ENCODE measurements around the gene SARS1.

The SARS1 gene

GRCh38 chr1:109241841-109242345 is 28.2 kb downstream of the SARS1 start:
- TF ChIP-seq CTCF (IDR thresholded peaks at IDR 0.05; ENCODE audit: insufficient read depth, low read length, missing control alignments) = no peak

GRCh38 chr1:109242387-109242786 is 28.7 kb downstream of the SARS1 start:
- POLR2A ChIA-PET = no interaction called here

More at GRCh38 chr1:109241841-109242345, 28.2 kb downstream of the SARS1 start:
- POLR2A ChIA-PET = interaction anchor here (1.6 kb wide), 1 partner anchor 27 kb away, joined by 6 read pairs; the partner anchor contains the start of gene SARS1
- CTCF ChIA-PET = interaction anchor here (0.6 to 6.6 kb wide), 7 partner anchors 22 to 293 kb away, joined by 3 to 48 read pairs (median 3); partner anchors contain the start of gene SORT1
- no peak for DNase-seq (ENCODE audit: low read depth, low spot score)
- H3K4me3 ChIP-seq (ENCODE audit: low read depth, low read length) = no peak overlapping the region

GRCh38 chr1:109243221-109243620 is 29.5 kb downstream of the SARS1 start:
- no peak for TF ChIP-seq CTCF (IDR thresholded peaks at IDR 0.05; ENCODE audit: insufficient read depth, low read length, missing control alignments)
- CTCF ChIA-PET = interaction anchor here (1.2 to 2.3 kb wide), 3 partner anchors 10 to 156 kb away, joined by 4 to 6 read pairs (median 5); no protein-coding TSS in a partner anchor
- POLR2A ChIA-PET = no interaction called here
- no peak for DNase-seq (ENCODE audit: low read depth, low spot score)
- no peak overlapping the region for H3K4me3 ChIP-seq (ENCODE audit: low read depth, low read length)

More at GRCh38 chr1:109242387-109242786, 28.7 kb downstream of the SARS1 start:
- TF ChIP-seq CTCF (IDR thresholded peaks at IDR 0.05; ENCODE audit: insufficient read depth, low read length, missing control alignments) = no peak
- no peak for DNase-seq (ENCODE audit: low read depth, low spot score)
- H3K4me3 ChIP-seq (ENCODE audit: low read depth, low read length) = no peak overlapping the region
- CTCF ChIA-PET = interaction anchor here (1.5 to 6.6 kb wide), 2 partner anchors 157 to 290 kb away, joined by 5 to 48 read pairs; partner anchors contain the start of gene SORT1

- no peak for TF ChIP-seq CTCF (IDR thresholded peaks at IDR 0.05; ENCODE audit: insufficient read depth, low read length, missing control alignments)
- POLR2A ChIA-PET = no interaction called here
- CTCF ChIA-PET = interaction anchor here (0.6 to 2.3 kb wide), 4 partner anchors 9 to 288 kb away, joined by 4 to 6 read pairs (median 4); no protein-coding TSS in a partner anchor
- no peak for DNase-seq (ENCODE audit: low read depth, low spot score)
- no peak overlapping the region for H3K4me3 ChIP-seq (ENCODE audit: low read depth, low read length)
These were observed 30.3 kb downstream of the SARS1 start for GRCh38 chr1:109243860-109244552.

GRCh38 chr1:109246141-109246551 is 32.4 kb downstream of the SARS1 start:
- ChIA-PET CTCF (interaction anchor here (0.7 to 3.2 kb wide), 12 partner anchors 7 to 287 kb away, joined by 3 to 23 read pairs (median 5); partner anchors contain the start of genes ELAPOR1 and SORT1), POLR2A (interaction anchor here (1.0 kb wide), 1 partner anchor 31 kb away, joined by 4 read pairs; no protein-coding TSS in a partner anchor)
- H3K4me3 ChIP-seq (ENCODE audit: low read depth, low read length) = no peak overlapping the region
- no peak for DNase-seq (ENCODE audit: low read depth, low spot score)
- no peak for TF ChIP-seq CTCF (IDR thresholded peaks at IDR 0.05; ENCODE audit: insufficient read depth, low read length, missing control alignments)
